DND-41 (cell line): Measurements from ENCODE around the gene PRSS2.

Experiments used
- EZH2 ChIP-seq: IDR thresholded peaks from 3 replicates; pipeline ENCODE4 v1.6.1; 2012; ENCODE audit warnings: borderline replicate concordance, low read depth, mild to moderate bottlenecking, moderate library complexity, low read length, inconsistent platforms; ENCODE audit not compliant: severe bottlenecking
- TF ChIP-seq, protein P1 (sequence below): IDR thresholded peaks from 2 replicates; pipeline ENCODE4 v1.5.1; 2012; ENCODE audit warnings: borderline replicate concordance, low read length, moderate library complexity, mild to moderate bottlenecking; ENCODE audit not compliant: poor library complexity, severe bottlenecking; ENCODE audit errors: extremely low read depth

DNA sequence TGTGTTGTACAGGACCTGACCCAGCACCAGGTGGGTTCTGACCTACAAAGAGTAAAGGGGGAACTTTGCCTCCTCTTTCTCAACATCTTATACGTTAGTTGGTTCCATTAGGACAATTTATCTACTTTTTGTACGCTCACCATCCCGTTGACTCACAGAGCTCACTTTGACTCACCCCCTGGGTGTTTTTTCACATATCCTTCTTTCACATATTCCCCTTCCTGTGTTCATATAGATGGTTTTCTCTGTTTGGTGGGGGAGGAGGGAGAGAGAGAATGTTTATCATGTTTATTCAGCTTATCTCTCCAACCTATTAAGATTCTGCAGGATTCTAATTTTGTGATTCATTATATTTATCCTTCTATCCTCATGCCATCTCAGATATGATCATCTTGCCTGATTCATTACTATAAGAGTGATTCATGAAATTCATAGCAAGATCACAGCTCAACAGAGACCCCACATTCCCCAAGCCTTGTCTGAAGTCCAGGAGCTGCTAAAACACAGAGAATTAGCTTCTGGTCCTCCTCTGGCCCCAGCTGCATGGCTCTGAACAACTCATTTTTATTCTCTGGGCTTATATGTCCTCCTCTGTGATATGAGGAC lies 37.2 kb downstream of the PRSS2 start:
- TF ChIP-seq, protein P1, sequence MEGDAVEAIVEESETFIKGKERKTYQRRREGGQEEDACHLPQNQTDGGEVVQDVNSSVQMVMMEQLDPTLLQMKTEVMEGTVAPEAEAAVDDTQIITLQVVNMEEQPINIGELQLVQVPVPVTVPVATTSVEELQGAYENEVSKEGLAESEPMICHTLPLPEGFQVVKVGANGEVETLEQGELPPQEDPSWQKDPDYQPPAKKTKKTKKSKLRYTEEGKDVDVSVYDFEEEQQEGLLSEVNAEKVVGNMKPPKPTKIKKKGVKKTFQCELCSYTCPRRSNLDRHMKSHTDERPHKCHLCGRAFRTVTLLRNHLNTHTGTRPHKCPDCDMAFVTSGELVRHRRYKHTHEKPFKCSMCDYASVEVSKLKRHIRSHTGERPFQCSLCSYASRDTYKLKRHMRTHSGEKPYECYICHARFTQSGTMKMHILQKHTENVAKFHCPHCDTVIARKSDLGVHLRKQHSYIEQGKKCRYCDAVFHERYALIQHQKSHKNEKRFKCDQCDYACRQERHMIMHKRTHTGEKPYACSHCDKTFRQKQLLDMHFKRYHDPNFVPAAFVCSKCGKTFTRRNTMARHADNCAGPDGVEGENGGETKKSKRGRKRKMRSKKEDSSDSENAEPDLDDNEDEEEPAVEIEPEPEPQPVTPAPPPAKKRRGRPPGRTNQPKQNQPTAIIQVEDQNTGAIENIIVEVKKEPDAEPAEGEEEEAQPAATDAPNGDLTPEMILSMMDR: no peak
- no peak for TF ChIP-seq EZH2
